K562 (cell line): Measurements from ENCODE around the gene MED16. TPM values are rescaled to one million over a fixed set of nuclear protein-coding genes. Genes with fewer than 3 reads are reported as not detected.

Experiments
- ELK3 ChIP-seq: fragments of 450-650 bp; formaldehyde crosslinking; IDR thresholded peaks from 2 replicates; pipeline ENCODE4 v1.4.0; 2020; ENCODE audit warnings: mild to moderate bottlenecking
- EP300 ChIP-seq: IDR thresholded peaks from 2 replicates; pipeline ENCODE4 v1.6.1; 2012; ENCODE audit warnings: low read length, improper control_type of control experiment
- HNRNPK ChIP-seq: fragments of 200-400 bp; formaldehyde crosslinking; IDR thresholded peaks from one replicate; pipeline ENCODE4 v1.6.1; 2018; ENCODE audit warnings: mild to moderate bottlenecking, low read depth, low read length; ENCODE audit not compliant: poor library complexity, severe bottlenecking
- IRF9 ChIP-seq: fragments of 450-650 bp; IDR thresholded peaks from 2 replicates; pipeline ENCODE4 v1.6.1; 2016; ENCODE audit warnings: missing biosample characterization, missing genetic modification characterization
- LEF1 ChIP-seq: fragments of 450-650 bp; IDR thresholded peaks from 2 replicates; pipeline ENCODE4 v1.6.1; 2016; ENCODE audit warnings: mild to moderate bottlenecking
- MAFK ChIP-seq: IDR thresholded peaks from 2 replicates; pipeline ENCODE4 v1.6.1; 2011; ENCODE audit warnings: low read length, improper control_type of control experiment
- MCM5 ChIP-seq: fragments of 450-650 bp; IDR thresholded peaks from 2 replicates; pipeline ENCODE4 v1.6.1; 2016; ENCODE audit warnings: low read depth
- MEF2D ChIP-seq: conservative IDR thresholded peaks from 2 replicates; pipeline ENCODE4 v1.6.1; 2016; ENCODE audit warnings: low read depth, missing genetic modification characterization, missing compliant biosample characterization
- POLR3G ChIP-seq: IDR thresholded peaks from 2 replicates; pipeline ENCODE4 v1.6.1; 2011; ENCODE audit not compliant: insufficient read length, insufficient replicate concordance; ENCODE audit errors: extremely low read depth
- PTTG1 ChIP-seq: fragments of 450-650 bp; IDR thresholded peaks from 2 replicates; pipeline ENCODE4 v1.6.1; 2016; ENCODE audit warnings: low read depth, mild to moderate bottlenecking, missing genetic modification characterization, missing compliant biosample characterization
- RAD21 ChIP-seq, 2 experiments: fragments of 250-450 bp in 1 of 2; fragments of 450-650 bp in 1 of 2; sonication (Bioruptor Pico) in 1 of 2; formaldehyde crosslinking in 1 of 2; IDR thresholded peaks in 1 of 2; conservative IDR thresholded peaks in 1 of 2; 2 replicates each; pipeline versions ENCODE4 v1.4.0 to v1.8.0; 2020 to 2022; ENCODE audit warnings: mild to moderate bottlenecking in 2 of 2, moderate library complexity in 1 of 2
- ZNF184 ChIP-seq: sonication (generic); formaldehyde crosslinking; IDR thresholded peaks from 2 replicates; pipeline ENCODE4 v1.5.0; 2020; ENCODE audit warnings: missing genetic modification reagents
- ZNF318 ChIP-seq, 2 experiments: fragments of 450-650 bp; IDR thresholded peaks; 2 replicates each; pipeline ENCODE4 v1.6.1; 2016; ENCODE audit warnings: mild to moderate bottlenecking in 2 of 2, borderline replicate concordance in 1 of 2, low read depth in 1 of 2, moderate library complexity in 1 of 2
- ZNF395 ChIP-seq: fragments of 200-800 bp; sonication (Bioruptor generic); IDR thresholded peaks from 2 replicates; pipeline ENCODE4 v1.6.1; 2017; ENCODE audit warnings: missing genetic modification characterization, missing compliant biosample characterization
- ZNF551 ChIP-seq: fragments of 250-450 bp; sonication (Bioruptor Pico); IDR thresholded peaks from 2 replicates; pipeline ENCODE4 v1.5.0; 2021; ENCODE audit warnings: mild to moderate bottlenecking, moderate library complexity
- ZNF644 ChIP-seq: fragments of 200-800 bp; sonication (Bioruptor generic); IDR thresholded peaks from 2 replicates; pipeline ENCODE4 v1.6.1; 2016; ENCODE audit warnings: low read depth, missing genetic modification characterization, missing compliant biosample characterization
- polyA plus RNA-seq, 8 experiments: library from polyadenylated mRNA; depleted of rRNA in 4 of 8; stranded (reverse) in 5 of 8; unstranded in 3 of 8; fragments of >200 nt; fragmentation: Nextera tagmentation in 2 of 8; fragmentation: Illumina TruSeq in 1 of 8; extraction: Ambion mirVana in 2 of 8; extraction: Trizol in 1 of 8; gene quantifications; 2 replicates each; pipeline versions ENCODE4 v1.2.1 to v1.2.3, GENCODE V29; 2011 to 2014; ENCODE audit warnings: inconsistent platforms in 1 of 8, missing spikeins in 1 of 8
- total RNA-seq, 7 experiments: library from RNA; depleted of rRNA in 6 of 7; stranded (reverse); fragments of >200 nt in 6 of 7; fragmentation: Illumina TruSeq in 2 of 7; extraction: Trizol in 2 of 7; gene quantifications; 2 replicates each; pipeline versions ENCODE4 v1.2.1 to v1.2.3, GENCODE V29; 2011 to 2021; ENCODE audit warnings: low replicate concordance in 1 of 7

Gene MED16
- total and polyA plus RNA-seq, 9 of the 15 experiments (the other 6 are each of a cell fraction or from before 2014, with no cell fraction given): 0.89 to 59.9 (median 8.6) TPM

- TF ChIP-seq POLR3G (no peak), EP300 (peak; percentile 97), RAD21 (CRISPR knock-in tag; conservative IDR thresholded peaks at IDR 0.05 in 1 of 2, IDR thresholded peaks at IDR 0.05 in 1 of 2) (peak; percentile 25 to 38; a peak in 3 of 4 replicates), ZNF551 (CRISPR knock-in tag) (no peak), ELK3 (no peak), MCM5 (no peak), IRF9 (tag) (no peak), PTTG1 (tag) (no peak), ZNF184 (CRISPR knock-in tag) (no peak), ZNF644 (0 out of 2 replicates have a peak, but pooled peaks have one; percentile 56), MAFK (peak; percentile 1; the same call in 1 of the 2 replicates), ZNF318 (IDR thresholded peaks at IDR 0.05; ENCODE audit: borderline replicate concordance in 1 of 2, low read depth in 1 of 2) (peak in 1 of 2 experiments; percentile 78; a peak in 2 of 4 replicates), MEF2D (tag) (0 out of 2 replicates have a peak, but pooled peaks have one; percentile 12), HNRNPK (no peak), LEF1 (peak; percentile 96), ZNF395 (CRISPR knock-in tag) (peak; percentile 78)
These were observed 14.3 kb upstream of the MED16 start (continued) for GRCh38 chr19:907183-907853.
